Measurements from ENCODE around the gene LRBA.
"Not testable (repeated sequence)": the region's sequence is repeated elsewhere in the genome, so short reads cannot be mapped to it uniquely, and the experiment has no call there.

The LRBA gene

GRCh38 chr4:150942539-150942938, 72.5 kb downstream of the LRBA start:
- no peak for DNase-seq (ENCODE audit: low read depth in 3 of 3)

GRCh38 chr4:150940123-150940522, 75.0 kb downstream of the LRBA start:
- no peak for DNase-seq (ENCODE audit: low read depth in 3 of 3)

DNA sequence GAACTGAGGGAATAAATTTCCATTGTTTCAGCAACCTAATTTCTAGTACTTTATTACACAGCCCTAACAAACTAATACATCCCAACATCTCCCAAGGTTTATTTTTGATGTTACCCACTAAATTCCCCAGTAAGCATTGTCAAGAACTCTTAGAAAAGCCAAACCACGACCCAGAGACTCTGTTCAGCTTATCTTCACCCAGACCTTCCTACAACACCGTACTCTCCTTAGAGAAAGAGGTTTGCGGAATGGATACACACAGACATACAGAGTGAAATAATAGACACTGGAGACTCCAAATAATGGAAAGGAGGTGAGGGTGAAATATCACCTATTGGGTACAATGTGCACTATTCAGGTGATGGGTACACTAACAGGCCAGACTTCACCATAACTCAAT, 75.6 kb downstream of the LRBA start:
- no peak for DNase-seq (ENCODE audit: low read depth in 3 of 3)

- DNase-seq (ENCODE audit: low read depth in 3 of 3), result no peak
Observed at GRCh38 chr4:150938873-150939499, 76.1 kb downstream of the LRBA start.

GRCh38 chr4:150938417-150938816, 76.7 kb downstream of the LRBA start:
- no peak for DNase-seq (ENCODE audit: low read depth in 3 of 3)

DNA sequence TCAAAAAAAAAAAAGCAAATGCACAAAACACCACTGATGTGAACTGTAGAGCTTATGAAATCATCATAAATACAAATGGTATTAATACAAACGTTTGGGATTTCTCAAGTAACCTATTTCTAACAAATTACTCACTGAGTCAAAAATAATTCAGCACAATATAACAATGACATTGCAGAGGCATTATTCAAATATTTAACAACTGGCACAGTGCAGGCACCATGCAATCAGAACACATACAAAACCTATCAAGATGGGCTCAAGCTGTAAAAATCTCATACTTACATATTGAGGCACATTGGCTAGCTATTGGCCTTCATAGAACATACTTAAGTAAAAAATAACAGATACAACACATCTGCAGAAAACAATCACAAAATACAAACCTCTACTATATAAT, 81.1 kb downstream of the LRBA start:
- no peak for DNase-seq (ENCODE audit: low read depth in 3 of 3)

DNA sequence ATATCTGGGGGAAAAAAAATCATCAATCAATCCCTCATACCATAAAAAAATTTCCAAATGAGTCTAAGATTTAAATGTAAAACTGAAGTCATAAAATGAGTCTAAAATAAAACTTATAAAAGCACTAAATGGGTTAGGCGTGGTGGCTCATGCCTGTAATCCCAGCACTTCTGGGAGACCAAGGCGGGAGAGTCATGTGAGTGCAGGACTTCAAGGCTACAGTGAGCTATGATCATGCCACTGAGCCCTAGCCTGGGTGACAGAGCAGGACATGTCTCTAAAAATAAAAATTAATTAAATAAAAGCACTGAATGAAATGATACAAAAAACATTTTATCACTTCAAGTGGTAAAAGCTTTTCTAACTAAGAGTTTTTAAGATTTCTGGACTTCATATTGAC, 83.3 kb downstream of the LRBA start:
- no peak for DNase-seq (ENCODE audit: low read depth in 3 of 3)

GRCh38 chr4:150931005-150931404, 84.1 kb downstream of the LRBA start:
- DNase-seq (ENCODE audit: low read depth in 3 of 3), result no peak

DNA sequence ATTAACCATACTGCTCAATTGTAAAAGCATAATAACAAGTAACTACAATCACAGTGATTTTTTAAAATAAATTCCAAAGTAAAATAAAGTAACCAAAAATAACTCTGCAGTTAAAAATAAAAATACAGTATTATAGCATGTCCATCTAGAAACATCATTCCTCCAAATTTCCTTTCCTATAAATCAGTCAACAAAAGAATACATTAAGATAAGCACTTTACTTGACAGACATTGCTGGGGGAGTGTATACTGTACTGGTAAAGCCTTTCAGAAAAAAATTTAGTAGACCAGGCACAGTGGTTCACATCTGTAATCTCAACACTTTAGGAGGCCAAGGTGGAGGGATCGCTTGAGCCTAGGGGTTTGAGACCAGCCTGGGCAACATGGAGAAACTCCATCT, 91.1 kb downstream of the LRBA start:
- DNase-seq (ENCODE audit: low read depth in 3 of 3), result no peak

- not testable (repeated sequence) for DNase-seq (ENCODE audit: low read depth in 3 of 3)
Observed at GRCh38 chr4:150921486-150921885, 93.6 kb downstream of the LRBA start.

GRCh38 chr4:150918562-150918961, 96.5 kb downstream of the LRBA start:
- not testable (repeated sequence) for DNase-seq (ENCODE audit: low read depth in 3 of 3)

DNA sequence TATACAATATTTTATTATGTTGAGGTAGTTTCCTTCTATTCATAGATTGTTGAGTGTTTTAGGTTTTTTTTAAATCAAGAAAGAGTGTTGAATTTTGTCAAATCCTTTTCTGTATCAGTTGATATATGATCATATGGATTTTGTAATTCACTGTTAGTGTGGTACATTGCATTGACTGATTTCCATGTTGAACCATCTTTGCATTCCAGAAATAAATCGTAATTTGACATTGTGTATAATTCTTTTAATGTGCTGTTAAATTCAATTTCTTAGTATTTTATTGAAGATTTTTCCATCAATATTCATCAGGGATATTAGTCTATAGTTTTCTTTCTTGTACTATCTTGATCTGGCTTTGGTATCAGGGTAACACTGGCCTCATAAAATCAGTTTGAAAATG, 103.8 kb downstream of the LRBA start:
- DNase-seq (ENCODE audit: low read depth in 3 of 3), result no peak

DNA sequence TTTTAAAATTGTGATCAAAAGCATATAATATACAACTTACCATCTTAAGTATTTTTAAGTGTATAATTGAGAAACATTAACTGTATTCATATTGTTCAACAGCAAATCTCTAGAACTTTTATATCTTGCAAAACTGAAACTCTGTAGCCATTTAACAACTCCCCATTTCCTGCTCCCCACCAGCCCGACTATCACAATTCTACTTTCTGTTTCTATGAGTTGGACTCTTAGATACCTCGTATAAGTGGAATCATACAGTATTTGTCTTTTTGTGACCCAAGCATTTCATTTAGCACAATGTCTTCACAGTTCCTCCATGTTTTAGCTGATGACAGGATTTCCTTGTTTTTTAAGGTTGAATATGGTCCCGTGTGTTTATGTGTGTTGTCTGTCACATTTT, 106.0 kb downstream of the LRBA start:
- no peak for DNase-seq (ENCODE audit: low read depth in 3 of 3)

DNA sequence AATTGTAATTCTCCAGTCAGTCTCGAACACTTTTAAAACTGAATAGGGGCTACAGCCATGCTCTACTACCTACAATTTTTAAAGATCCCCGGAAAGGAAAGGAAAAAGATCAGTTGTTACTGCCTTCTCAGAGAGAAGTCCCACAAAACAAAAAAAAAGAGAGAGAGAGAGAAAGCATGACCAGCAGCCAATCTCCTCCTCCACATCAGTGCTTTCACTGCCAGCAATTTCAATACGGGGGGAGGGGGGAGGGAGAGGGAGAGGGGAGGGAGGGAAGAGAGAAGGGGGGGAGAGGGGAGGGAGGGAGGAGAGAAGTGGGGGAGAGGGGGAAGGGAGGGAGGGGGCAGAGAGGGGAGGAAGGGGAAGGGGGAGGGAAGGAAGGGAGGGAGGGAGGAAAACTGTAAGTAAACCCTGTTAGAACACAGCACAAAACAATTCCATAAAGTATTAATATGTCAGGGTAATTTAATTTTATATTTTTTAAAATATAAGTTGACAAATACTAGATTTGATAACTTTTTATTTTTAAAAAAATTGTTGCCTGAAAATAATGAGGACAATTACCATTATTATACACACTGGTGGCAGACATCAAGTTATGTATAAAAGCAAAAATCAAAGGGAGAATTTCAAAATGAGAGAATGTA, 108.0 kb downstream of the LRBA start:
- no peak for DNase-seq (ENCODE audit: low read depth in 3 of 3)

DNA sequence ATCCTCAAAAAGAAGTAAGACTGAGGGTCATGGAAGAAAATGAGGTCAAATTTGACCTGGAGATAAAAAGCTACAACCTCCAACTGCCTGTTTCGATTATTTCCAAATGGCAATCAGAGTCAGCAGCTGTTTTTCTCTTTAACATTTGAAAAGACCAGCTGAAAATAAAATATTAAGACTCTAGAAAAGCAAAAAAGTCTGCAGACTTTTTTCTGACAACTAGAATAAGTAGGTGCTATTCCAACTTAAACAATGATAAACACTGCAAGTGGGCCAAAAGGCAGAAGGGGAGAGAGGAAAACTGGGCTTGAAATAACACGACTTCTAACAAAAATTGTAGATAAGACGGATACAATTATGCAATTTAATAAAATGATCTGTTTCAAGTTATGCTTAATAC, 110.4 kb downstream of the LRBA start:
- no peak for DNase-seq (ENCODE audit: low read depth in 3 of 3)

- DNase-seq (ENCODE audit: low read depth in 3 of 3), result no peak
Observed at GRCh38 chr4:150903603-150904002, 111.5 kb downstream of the LRBA start.

DNA sequence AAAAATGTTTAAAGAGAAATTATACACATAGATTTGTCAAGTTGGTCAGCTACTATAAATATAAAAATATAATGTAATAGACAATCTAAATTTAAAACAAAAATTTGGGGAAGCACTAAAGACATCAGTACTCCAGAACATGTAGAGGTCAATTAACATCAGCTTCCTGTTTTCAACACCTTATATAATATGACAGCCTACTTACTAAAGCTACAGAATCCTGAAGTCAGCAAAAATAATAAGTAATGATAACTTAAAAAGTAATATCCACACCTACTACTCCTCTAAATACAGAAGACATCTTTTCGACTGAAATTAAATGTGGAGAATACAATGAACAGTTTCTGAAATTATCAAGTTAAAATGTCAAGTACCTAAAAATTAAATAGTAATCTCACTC, 118.6 kb downstream of the LRBA start:
- no peak for DNase-seq (ENCODE audit: low read depth in 3 of 3)

GRCh38 chr4:150890246-150890645, 124.8 kb downstream of the LRBA start:
- DNase-seq (ENCODE audit: low read depth in 3 of 3), result no peak

DNA sequence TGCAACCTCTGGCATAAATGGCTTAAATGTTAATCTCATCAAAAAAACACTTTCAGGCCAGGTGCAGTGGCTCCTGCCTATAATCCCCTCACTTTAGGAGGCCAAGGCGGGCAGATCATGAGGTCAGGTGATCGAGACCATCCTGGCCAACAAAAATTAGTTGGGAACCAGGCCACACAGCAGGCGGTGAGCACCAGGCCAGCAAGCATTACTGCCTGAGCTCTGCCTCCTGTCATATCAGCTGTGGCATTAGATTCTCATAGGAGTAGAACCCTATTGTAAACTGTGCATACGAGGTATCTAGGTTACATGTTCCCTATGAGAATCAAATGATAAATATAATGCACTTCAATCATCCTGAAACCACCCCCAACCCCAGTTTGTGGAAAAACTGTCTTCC, 125.8 kb downstream of the LRBA start:
- no peak for DNase-seq (ENCODE audit: low read depth in 3 of 3)

DNA sequence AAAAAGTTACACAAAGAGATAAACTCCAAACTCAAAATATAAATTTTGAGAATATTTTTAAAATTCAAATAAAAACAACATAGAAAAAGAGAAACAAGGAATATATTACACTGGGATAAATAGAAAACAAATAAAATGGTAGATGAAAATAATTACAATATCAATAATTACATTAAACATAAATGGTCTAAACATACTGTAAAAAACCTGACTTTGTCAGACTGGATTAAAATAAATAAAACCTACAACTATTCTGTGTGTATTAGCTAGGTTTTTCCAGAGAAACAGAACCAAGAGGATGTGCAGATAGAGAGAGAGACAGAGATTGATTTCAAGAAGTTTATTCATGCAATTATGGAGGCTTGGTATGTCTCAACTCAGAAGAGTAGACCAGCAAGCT, 126.5 kb downstream of the LRBA start:
- DNase-seq (ENCODE audit: low read depth in 3 of 3), result no peak

GRCh38 chr4:150888217-150888616, 126.9 kb downstream of the LRBA start:
- DNase-seq (ENCODE audit: low read depth in 3 of 3), result no peak

DNA sequence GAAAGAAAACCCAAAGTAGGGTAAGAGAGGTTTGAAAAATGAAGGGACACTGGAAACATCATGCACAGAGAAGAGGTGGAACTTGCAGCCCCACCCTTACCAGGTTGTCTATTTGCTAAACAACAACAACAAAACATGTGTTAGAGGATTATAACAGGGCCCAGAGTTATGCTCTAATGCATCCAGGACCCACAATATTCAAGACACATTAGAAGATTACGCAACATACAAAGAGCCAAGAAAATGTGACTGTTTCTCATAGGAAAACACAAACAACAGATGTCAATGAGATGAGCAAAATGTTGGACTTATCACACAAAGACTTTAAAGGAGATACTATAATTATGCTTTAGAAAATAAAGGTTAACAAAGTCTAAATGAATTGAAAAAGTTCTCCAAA, 128.5 kb downstream of the LRBA start:
- no peak for DNase-seq (ENCODE audit: low read depth in 3 of 3)

DNA sequence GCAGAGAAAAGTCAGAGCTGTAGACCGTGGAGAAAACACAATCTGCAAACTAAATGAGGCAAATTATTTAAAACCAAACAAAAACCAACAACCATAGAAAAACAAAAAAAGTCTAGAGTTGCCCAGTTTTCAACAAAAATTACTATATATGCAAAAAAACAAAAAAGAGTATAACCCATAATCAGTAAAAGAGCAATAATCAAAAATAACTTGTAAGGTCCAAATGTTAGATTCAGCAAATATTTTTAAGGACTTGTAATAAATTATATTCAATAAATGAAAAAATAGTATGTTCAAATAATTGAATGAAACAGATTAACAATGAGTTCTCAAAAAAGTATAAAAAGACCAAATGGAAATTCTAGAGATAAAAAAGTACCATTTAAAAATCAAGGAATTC, 130.5 kb downstream of the LRBA start:
- DNase-seq (ENCODE audit: low read depth in 3 of 3), result no peak

- no peak for DNase-seq (ENCODE audit: low read depth in 3 of 3)
Observed at GRCh38 chr4:150875367-150875766, 139.7 kb downstream of the LRBA start.

Data from stimulated activated CD4-positive, alpha-beta T cell treated with anti-CD3 and anti-CD28 coated beads, TNF-alpha, amount 100 ng/mL, for 24 hours (primary cell).